ENCODE data around the gene IRF3. TPM values are rescaled to one million over a fixed set of nuclear protein-coding genes. Genes with fewer than 3 reads are reported as not detected.
A peak's percentile ranks its signal among the peaks of the same experiment; 100 is the strongest.

IRF3 gene
- total and polyA plus RNA-seq, 10 of the 15 experiments (the other 5 are each of a cell fraction or from before 2014, with no cell fraction given): 5.5 to 110 (median 63.4) TPM

- no peak for TF ChIP-seq TCF12 (IDR thresholded peaks at IDR 0.05; ENCODE audit: low read depth, low read length)
Observed at GRCh38 chr19:49681830-49682229, 16.2 kb upstream of the IRF3 start (continued).

GRCh38 chr19:49680421-49681351 is 15.0 kb upstream of the IRF3 start:
- ATAC-seq (peak; percentile 9), FAIRE-seq (peak; percentile 97), DNase-seq (ENCODE audit: low read depth, low spot score) (no peak)
- Histone ChIP-seq H3K9me3 (replicated peaks; ENCODE audit: control insufficient read depth, insufficient read depth, low read length) (no peaks in the 10 kb centered on the region), H4K20me1 (ENCODE audit: control insufficient read depth, insufficient read depth) (peaks cover 16% of the 10 kb centered on the region), H3K79me2 (ENCODE audit: control insufficient read depth, insufficient read depth, low read length) (peaks cover 48% of the 10 kb centered on the region), H3K4me1 (ENCODE audit: control insufficient read depth, insufficient read depth, low read length) (peaks cover 12% of the 10 kb centered on the region), H3K36me3 (ENCODE audit: control insufficient read depth in 2 of 2, insufficient read depth in 2 of 2, low read length in 1 of 2) (peaks cover 19 to 25% of the 10 kb centered on the region in 2 experiments), H2AFZ (ENCODE audit: control insufficient read depth, low read depth, low read length) (no peak overlapping the region), H3K27me3 (replicated peaks in 1 of 2; ENCODE audit: control insufficient read depth in 2 of 2, insufficient read depth in 2 of 2, low read length in 1 of 2) (no peaks in the 10 kb centered on the region), H3K27ac (ENCODE audit: control insufficient read depth, insufficient read depth) (peak overlapping the region; percentile 3; the same call in 1 of the 2 replicates), H3K9ac (ENCODE audit: control insufficient read depth, insufficient read depth, low read length) (no peak overlapping the region; the same call in 1 of the 2 replicates), H3K4me3 (peak overlapping the region; percentile 100), H3K4me2 (ENCODE audit: control insufficient read depth, insufficient read depth) (peak overlapping the region; percentile 97)
- no TSS peak for BruUV-seq (replicated peaks)
- ChIA-PET RAD21 (ENCODE audit: unreplicated experiment) (interaction anchor here (0.7 to 1.3 kb wide), 6 partner anchors 14 to 172 kb away, joined by 3 to 4 read pairs (median 4); partner anchors contain the start of gene RRAS), SMC1A (ENCODE audit: uncharacterized antibody, unreplicated experiment) (interaction anchor here (0.8 to 1.6 kb wide), 4 partner anchors 7 to 134 kb away, joined by 3 to 6 read pairs (median 4); no protein-coding TSS in a partner anchor), POLR2A (interaction anchor here (0.7 to 11.2 kb wide), 4 partner anchors 15 to 91 kb away, joined by 3 to 200 read pairs (median 64); partner anchors contain the start of genes BCL2L12, IRF3, RRAS and SCAF1), CTCF (interaction anchor here (0.6 to 3.8 kb wide), 21 partner anchors 9 to 455 kb away, joined by 3 to 24 read pairs (median 3); partner anchors contain the start of genes BCL2L12, FLT3LG, IRF3 and NOSIP)
- intact Hi-C loops (cut with micrococcal nuclease; ENCODE audit: unreplicated experiment): no loop called here
- in situ Hi-C loops (cut with MboI): no loop called here
- WGBS (ENCODE audit: insufficient coverage, insufficient replicate concordance, low lambda C conversion rate, missing lambda C conversion rate): 14% methylated on average over 40 of the region's 40 CpGs
- no peak for TF ChIP-seq HSF1 (IDR thresholded peaks at IDR 0.05; ENCODE audit: low read depth, low read length)
- no peak for TF ChIP-seq ZNF24 (IDR thresholded peaks at IDR 0.05)
- TF ChIP-seq ZSCAN29 (IDR thresholded peaks at IDR 0.05): no peak
- TF ChIP-seq ZNF384 (IDR thresholded peaks at IDR 0.05; ENCODE audit: borderline replicate concordance, low read depth, low read length): no peak
- TF ChIP-seq ZNF687 (IDR thresholded peaks at IDR 0.05): peak; percentile 30; the same call in 1 of the 2 replicates
- TF ChIP-seq USF2 (IDR thresholded peaks at IDR 0.05; ENCODE audit: borderline replicate concordance, low read depth, low read length): no peak
- peak; percentile 98 for TF ChIP-seq RB1 (IDR thresholded peaks at IDR 0.05; ENCODE audit: borderline replicate concordance)
- TF ChIP-seq POU2F2 (IDR thresholded peaks at IDR 0.05; ENCODE audit: borderline replicate concordance, low read depth, low read length): no peak; the same call in 2 of the 3 replicates
- TF ChIP-seq CREM (IDR thresholded peaks at IDR 0.05; ENCODE audit: low read depth): no peak
- peak; percentile 63; the same call in 1 of the 2 replicates for TF ChIP-seq YY1 (IDR thresholded peaks at IDR 0.05; ENCODE audit: low read depth, low read length)
- no peak for TF ChIP-seq MLLT1 (IDR thresholded peaks at IDR 0.05)
